Measurements from ENCODE around the gene GNAL.

DNA sequence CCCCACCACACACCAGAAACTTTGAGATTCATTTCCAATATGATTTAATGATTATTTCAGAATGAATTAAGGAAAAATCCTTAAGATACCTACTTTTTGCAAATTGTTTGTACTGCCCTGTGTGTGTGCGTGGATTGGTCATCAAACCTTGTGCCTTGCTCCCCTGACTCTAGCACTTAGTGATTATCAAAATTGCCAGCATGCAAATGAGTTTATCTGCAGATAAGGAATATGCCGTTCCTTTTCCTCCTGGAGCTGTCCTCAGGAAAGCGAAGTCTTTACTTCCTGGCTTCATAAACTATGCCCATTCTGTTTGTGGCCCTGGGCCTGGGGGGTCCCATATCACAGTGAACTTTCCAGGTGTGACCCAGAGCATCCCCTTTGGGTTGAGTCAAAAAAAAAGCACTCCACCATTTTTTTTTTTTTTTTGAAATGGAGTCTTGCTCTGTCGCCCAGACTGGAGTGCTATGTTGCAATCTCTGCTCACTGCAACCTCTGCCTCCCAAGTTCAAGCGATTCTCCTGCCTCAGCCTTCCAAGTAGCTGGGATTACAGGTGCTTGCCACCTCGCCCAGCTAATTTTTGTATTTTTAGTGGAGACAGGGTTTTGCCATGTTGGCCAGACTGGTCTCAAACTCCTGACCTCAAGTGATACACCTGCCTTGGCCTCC is 173.5 kb downstream of the GNAL start:
- TF ChIP-seq, protein P1, sequence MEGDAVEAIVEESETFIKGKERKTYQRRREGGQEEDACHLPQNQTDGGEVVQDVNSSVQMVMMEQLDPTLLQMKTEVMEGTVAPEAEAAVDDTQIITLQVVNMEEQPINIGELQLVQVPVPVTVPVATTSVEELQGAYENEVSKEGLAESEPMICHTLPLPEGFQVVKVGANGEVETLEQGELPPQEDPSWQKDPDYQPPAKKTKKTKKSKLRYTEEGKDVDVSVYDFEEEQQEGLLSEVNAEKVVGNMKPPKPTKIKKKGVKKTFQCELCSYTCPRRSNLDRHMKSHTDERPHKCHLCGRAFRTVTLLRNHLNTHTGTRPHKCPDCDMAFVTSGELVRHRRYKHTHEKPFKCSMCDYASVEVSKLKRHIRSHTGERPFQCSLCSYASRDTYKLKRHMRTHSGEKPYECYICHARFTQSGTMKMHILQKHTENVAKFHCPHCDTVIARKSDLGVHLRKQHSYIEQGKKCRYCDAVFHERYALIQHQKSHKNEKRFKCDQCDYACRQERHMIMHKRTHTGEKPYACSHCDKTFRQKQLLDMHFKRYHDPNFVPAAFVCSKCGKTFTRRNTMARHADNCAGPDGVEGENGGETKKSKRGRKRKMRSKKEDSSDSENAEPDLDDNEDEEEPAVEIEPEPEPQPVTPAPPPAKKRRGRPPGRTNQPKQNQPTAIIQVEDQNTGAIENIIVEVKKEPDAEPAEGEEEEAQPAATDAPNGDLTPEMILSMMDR (conservative IDR thresholded peaks at IDR 0.05; ENCODE audit: low read depth, low read length) = no peak
- TF ChIP-seq EZH2 (IDR thresholded peaks at IDR 0.05; ENCODE audit: low read length, unreplicated experiment) = no peak
- no peak for TF ChIP-seq EZH2phosphoT487 (IDR thresholded peaks at IDR 0.05; ENCODE audit: borderline replicate concordance, low read length)
